DMS53 treated with DMSO at 0.1 percent for 48 hours (cell line): ENCODE data around the gene SIRT7.

Experiments used
- DNase-seq: peaks from one replicate; lab custom pipeline; 2025; ENCODE audit not compliant: unreplicated experiment; lab: John Stamatoyannopoulos, UW

SIRT7 gene

GRCh38 chr17:81917565-81918332, at the start of gene SIRT7:
Gene SIRT7, minus strand, starts transcription at chr17:81918176. Its CDS starts 45 bp downstream, at chr17:81918131.
- DNase-seq, result peak; percentile 66

DNA sequence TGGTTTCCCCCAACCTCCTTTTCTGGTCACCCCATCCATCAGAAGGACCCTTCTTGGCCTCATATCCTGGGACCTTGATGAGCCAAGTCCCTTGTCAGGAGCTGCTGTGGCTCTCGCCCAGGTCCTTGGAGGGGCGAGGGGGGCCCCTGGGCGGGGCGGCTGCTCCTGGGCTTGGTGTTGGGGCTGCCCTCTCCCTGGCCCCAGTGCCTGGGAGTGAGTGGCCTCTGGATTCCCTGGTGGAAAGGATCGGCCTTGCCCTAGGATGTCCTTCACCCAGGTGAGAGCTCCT, 49.2 kb upstream of the SIRT7 start:
- no peak for DNase-seq

GRCh38 chr17:81966343-81967243, 48.6 kb upstream of the SIRT7 start:
- peak; percentile 92 for DNase-seq

DNA sequence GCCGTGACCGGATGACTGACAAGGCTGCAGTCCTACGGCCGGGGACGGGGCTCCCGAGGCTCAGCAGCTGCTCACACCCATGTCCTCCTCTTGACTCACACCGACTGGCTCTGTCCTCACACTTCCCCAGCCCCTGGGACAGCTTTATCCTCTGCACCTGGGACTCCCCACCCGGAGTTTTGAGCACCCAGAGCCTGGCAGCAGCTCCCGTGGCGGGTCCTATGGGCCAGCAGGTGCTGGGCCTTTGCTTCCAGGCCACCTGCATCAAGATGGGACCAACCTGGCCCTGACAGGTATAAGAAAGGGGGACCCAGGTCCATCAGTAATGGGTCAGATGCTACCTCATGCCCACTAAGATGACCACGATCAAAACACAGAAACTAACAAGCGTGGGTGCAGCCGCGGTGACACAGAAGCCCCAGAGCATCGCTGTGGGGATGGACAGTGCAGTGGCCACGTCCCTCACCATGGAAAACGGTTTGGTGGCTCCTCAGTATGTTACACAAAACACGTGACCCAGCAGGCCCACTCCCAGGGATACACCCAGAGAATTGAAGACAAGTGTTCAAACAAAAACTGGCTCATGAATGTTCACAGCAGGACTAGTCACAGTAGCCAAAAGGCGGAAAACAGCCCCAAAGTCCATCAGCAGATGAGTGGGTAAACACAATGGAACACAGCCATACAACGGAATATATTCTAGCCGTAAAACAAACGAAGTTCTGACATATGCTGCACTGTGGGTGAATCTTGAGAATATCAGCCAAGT, 46.3 kb upstream of the SIRT7 start:
- DNase-seq, result no peak

DNA sequence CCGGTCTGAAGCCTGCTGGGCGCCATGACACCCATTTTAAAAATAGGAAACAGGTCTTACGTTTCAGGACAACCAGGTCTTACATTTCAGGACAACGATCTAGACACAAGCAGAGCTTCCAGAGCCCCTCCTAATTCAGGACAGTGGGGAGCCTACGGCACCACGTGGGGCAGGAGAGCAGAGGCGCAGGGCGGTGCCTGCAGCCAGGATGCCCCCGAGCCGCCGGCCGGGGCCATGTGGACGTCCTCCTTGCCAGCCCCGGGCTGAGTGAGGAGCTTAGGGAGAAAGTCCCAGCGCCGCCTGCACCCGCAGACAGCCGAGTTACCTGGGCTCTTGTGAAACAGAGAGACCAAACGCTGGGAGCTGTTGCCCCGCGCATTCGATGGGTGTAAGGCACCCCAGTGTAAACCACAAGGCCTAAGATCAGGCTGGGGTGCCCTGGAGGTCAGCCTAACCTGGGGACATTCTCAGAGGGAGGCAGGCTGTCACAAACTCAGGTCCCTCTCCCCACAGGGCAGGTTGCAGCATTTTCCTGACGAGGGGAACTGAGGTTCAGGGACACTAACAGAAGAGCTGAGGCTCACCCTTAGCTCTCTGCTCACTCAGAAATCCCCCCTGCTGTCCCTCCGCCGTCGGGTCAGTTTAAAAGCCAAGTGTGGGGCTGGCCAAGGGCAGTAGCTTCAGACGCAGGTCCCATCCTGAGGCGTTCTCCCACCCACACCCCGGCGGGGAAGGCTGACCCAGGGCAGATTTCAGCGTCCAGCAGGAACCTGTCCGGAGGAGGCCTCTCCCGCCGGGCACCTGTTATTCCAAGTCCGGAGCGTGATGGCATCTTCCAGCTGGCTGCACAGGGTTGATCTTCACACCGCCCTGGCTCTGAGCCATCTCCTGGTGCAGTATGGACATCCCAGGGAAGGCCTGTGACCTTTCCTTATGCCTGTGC, 44.8 kb upstream of the SIRT7 start:
- no peak for DNase-seq

DNA sequence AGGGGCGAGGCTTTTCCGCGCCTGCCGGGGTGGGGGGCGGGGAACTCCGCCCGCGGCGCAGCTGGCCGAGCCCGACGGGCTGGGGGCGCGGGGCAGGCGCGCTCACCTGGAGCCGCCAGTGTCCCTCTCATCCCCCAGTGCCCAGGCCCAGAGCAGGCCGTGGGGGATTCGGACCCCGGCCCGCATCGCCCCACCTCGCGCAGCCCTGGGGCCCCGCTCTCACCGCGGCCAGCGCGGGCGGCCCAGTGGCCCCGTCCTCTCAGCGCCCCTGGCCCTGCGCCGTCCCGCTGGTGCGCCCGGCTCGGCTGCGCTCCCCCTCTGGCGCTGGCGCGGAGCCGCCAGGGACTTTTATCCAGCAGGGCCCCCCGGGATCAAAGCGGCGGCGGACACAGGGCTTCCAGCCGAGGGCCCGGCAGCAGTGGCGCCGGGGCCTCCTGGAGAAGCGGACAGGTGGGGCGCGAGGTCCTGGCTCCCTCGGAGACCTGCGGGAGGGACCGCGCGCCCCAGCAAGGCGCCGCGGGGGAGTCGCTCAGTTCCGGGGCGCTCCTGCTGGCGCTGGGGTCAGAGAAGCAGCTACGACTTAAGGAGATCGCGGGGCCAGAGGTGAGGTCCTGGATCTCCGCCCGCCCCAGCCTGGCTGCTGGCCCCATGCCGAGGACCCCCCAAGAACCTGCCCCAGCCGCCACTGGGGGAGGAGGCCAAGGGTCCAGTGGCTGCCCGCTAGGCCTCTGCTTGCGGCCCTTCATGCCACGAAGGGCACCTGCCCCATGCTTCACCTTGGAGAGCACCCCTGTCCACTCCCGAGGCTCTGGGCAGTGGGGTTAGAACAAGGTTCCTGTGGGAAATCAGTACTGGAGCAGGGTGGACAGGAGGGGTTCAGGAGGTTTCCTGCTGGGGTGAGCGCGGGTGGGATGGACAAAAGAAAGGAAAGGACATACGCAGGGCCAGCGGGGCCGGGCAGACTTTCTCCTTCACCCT, 43.8 kb upstream of the SIRT7 start:
- no peak for DNase-seq

- DNase-seq, result no peak
Observed at GRCh38 chr17:81961087-81961511, 43.1 kb upstream of the SIRT7 start, which contains the start of gene NOTUM. Gene NOTUM, minus strand, starts transcription at chr17:81961187. Its CDS starts 278 bp downstream, at chr17:81960909.

DNA sequence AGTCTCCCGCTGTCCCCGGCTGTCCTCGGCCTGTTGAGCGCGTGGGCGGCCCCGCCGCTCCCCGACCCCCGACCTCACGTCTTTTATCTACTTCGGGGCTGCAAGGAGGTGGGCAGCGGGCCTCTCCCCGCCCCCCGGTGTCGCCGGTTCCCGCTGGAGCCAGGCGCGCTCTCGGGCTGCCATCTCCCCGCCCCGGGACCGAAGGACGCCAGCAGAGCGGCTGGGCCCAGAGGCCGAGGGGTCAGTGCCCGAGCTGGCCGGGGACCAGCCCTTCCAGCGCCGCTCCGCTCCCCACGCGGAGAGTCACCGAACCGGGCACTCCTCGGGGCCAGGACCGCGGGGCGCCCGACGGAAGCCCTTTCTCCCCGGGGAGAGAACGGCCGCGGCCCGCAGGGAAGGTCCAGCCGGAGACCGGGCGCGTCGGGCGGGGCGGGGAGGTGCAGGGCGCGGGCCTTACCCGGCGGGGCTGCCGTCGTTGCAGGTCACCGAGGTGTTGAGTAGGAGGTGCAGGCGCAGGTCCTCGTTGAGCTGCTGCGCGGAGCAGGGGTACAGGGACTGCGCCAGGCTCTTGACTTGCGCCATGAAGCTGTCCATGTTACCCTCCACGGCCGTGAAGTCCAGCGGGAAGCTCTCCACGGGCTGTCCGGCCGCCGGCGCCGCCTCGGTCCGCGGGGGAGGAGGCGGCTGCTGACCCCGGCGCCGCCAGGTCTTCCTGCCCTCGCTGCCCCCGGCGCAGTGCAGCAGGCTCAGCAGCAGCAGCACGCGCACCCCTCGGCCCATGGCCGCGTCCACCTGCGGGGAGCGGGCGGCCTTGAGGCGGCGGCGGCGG, 42.4 kb upstream of the SIRT7 start:
- peak; percentile 17 for DNase-seq

DNA sequence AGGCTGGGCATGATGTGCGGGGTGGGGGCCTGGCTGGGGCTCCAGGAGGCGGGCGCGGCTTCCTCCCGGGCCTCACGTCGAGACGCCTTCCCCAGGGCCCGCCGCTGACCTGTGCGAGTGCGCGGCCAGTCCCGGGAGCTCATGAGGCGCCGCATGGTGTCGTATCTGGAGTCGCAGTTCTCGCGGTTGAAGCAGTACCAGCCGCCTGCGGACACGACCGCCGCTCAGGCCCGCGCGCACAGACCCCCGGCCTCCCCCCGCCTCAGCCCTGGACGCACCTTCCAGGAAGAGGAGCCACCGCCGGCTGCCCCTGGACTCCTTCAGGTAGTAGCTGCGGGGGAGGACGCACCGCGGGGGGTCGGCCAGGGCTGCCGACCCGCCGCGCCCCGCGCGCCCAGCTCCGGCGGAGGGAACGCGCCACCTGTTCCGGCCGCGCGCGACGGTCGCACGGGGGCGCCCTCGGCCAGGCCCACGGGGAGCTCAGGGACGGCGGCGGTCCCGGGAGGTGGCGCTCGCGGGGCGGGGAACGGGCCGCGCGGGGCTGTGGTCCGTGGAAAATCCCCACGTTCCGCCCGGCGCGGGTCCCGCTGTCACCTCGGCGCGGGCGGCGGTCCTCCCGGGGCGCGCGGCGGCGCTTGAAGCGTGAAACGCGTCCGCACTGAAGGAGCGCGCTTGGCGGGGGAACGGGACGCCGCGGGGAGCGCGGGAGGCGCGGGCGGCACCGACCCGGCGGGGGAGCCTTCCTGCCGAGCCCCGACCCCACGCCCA, 41.6 kb upstream of the SIRT7 start:
- DNase-seq, result peak; percentile 26

GRCh38 chr17:81958633-81959342, 40.8 kb upstream of the SIRT7 start:
- DNase-seq, result no peak

DNA sequence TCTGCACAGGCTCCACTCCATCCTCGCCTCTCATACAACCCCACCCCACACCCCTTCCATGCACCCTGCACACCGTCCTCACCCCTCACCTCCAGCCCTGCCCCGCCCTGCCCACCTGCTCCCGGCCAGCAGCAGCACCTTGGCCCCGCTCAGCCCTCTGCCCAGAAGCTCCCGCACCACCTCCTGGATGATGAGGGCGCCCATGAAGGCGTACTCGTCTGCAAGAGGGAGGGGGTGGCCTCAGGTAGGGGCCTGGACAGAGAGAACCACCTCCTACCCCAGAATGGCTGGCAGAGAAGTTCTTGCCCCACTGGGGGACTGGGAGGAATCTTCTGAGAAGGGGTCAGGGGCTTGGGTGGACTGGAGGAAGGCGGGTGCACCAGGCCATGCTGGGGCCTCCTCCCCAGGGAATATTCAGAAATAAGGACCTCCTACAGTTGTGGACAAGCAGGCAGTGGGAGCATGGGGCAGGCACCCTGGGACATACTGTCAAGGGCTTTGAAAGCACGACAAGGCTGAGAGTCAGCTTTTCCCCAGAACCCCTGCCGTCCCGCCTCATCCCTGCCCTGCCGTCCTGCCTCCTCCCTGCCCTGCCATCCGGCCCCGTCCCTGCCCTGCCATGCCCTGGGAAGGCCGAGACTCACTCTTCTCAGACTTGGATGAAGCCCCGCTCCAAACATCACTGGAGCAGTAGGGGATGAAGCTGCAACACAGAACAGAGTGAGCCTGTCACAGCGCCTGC, 39.9 kb upstream of the SIRT7 start:
- DNase-seq, result no peak

DNA sequence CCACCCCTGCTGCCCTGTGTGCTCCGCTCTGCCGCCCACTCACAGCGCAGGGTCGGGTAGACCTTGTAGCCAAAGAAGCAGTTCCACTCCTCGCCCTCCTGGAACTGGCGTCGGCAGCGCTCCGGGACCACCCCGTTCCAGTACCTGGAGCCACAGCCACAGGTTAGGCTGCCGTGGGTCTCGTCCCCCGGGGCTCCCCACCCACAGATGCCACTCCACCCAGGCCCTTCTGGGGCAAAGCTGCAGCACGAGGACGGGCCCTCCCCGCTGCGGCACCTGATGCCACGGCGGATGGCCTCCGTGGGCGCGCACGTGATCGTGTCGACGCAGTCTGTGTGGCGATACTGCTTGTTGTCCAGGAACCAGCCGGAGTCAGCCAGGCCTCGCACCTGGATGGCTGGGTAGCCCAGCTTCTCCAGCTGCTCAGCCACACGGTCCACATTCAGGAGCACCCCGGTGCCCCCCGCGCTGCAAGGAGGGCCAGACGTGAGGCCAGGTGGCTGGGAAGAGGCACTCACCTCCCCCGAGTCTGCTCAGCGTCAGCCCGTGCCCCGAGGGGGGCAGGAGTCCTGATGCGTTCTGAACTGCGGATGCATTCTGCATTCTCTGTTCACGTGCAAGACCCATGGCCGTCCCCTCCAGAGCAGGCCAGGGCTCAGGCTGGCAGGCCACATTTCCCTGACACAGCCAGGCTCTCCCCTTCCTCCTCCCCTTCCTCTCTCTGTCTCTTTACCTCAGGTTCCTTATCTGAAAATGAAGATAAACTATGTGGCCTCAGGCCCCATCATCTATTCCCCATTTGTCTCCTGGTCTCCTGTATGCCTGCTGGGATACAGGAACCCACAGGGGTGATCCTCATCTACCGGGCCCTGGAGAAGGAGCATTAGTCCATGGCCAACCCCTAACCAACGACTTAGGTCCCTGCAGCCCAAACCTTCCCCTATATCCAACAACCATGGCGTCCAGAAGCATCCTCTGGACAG, 38.9 kb upstream of the SIRT7 start:
- no peak for DNase-seq

- no peak for DNase-seq
Observed at GRCh38 chr17:81955756-81956544, 38.0 kb upstream of the SIRT7 start.

DNA sequence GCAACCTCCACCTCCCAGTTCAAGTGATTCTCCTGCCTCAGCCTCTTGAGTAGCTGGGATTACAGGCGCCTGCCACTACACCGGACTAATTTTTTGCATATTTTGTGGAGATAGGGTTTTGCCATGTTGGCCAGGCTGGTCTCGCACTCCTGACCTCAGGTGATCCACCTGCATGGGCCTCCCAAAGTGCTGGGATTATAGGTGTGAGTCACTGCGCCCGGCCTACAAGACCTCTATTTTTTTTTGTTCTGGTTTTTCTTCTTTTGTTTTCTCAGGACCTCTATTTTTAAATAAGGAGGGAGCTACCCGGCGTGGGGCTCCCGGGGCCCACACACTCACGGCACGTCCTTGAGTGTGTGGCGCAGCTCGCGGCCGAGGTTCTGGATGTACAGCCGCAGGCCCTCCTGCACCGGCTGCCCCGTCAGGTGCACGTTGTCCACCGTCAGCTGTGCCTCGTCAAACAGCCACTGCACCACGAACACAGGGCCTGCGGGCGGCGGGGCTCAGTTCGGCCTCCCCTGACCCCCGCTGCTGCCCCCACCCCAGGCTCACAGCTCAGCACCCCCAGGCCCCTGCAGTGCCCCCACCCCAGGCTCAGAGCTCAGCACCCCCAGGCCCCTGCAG, 37.2 kb upstream of the SIRT7 start:
- no peak for DNase-seq
